Panc1 (cell line): ENCODE data around the gene KIZ.
A peak's percentile ranks its signal among the peaks of the same experiment; 100 is the strongest.

Experiments
- POLR2AphosphoS5 ChIP-seq: IDR thresholded peaks from 2 replicates; pipeline ENCODE4 v1.6.1; 2012; ENCODE audit warnings: mild to moderate bottlenecking, low read depth, low read length, moderate library complexity
- TF ChIP-seq, protein P1 (sequence below): fragments of 450-650 bp; IDR thresholded peaks from 2 replicates; pipeline ENCODE4 v1.5.1; 2017; ENCODE audit warnings: mild to moderate bottlenecking

DNA sequence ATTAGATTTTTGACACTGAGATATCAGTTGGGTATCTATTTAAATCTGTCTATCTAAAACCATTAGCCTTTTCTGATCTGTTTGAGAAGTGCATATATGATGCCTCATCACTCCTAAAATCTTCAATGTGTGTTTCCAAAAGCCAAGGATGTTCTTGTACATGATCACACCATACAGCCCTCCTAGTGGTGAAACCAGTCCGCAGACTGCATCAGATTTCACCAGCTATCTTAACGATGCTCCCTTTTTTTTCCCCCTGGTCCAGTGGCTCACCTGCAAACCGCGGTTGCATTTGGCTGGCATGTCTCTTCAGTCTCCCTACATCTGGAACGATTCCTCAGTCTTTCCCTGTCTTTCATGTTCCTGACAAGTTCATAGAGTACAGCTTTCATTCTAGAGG, 4.0 kb downstream of the KIZ start:
- TF ChIP-seq, protein P1, sequence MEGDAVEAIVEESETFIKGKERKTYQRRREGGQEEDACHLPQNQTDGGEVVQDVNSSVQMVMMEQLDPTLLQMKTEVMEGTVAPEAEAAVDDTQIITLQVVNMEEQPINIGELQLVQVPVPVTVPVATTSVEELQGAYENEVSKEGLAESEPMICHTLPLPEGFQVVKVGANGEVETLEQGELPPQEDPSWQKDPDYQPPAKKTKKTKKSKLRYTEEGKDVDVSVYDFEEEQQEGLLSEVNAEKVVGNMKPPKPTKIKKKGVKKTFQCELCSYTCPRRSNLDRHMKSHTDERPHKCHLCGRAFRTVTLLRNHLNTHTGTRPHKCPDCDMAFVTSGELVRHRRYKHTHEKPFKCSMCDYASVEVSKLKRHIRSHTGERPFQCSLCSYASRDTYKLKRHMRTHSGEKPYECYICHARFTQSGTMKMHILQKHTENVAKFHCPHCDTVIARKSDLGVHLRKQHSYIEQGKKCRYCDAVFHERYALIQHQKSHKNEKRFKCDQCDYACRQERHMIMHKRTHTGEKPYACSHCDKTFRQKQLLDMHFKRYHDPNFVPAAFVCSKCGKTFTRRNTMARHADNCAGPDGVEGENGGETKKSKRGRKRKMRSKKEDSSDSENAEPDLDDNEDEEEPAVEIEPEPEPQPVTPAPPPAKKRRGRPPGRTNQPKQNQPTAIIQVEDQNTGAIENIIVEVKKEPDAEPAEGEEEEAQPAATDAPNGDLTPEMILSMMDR: peak; percentile 7; the same call in 1 of the 2 replicates
- no peak for TF ChIP-seq POLR2AphosphoS5
